ENCODE measurements around the gene ZC3H6. TPM values are rescaled to one million over a fixed set of nuclear protein-coding genes. Genes with fewer than 3 reads are reported as not detected.

ZC3H6 gene
- total RNA-seq, 3 donors from 2014 or later = 8.8 to 20.3 (median 10.9) TPM

- Histone ChIP-seq H3K4me3 (no peak overlapping the region), H3K4me1 (ENCODE audit: low read depth) (no peaks in the 10 kb centered on the region), H3K36me3 (ENCODE audit: low read depth) (no peaks in the 10 kb centered on the region), H3K9me3 (no peaks in the 10 kb centered on the region)
- ATAC-seq (no peak), DNase-seq (no peak)
- TF ChIP-seq CTCF (IDR thresholded peaks at IDR 0.05) = no peak
- intact Hi-C loops (cut with DNase I, micrococcal nuclease) = no loop called here
These were observed 12.5 kb upstream of the ZC3H6 start for GRCh38 chr2:112262876-112263275.

GRCh38 chr2:112268547-112268946 lies 6.8 kb upstream of the ZC3H6 start:
- intact Hi-C loops (cut with DNase I, micrococcal nuclease) = no loop called here
- TF ChIP-seq CTCF (IDR thresholded peaks at IDR 0.05) = no peak

GRCh38 chr2:112272669-112273068 lies 2.7 kb upstream of the ZC3H6 start:
- intact Hi-C loops (cut with DNase I, micrococcal nuclease) = no loop called here
- TF ChIP-seq CTCF (IDR thresholded peaks at IDR 0.05) = no peak
- H3K9me3 ChIP-seq = no peaks in the 10 kb centered on the region
- ATAC-seq (no peak), DNase-seq (no peak)
- H3K36me3 ChIP-seq (ENCODE audit: low read depth) = no peaks in the 10 kb centered on the region
- H3K4me1 ChIP-seq (ENCODE audit: low read depth) = peaks cover 4% of the 10 kb centered on the region
- H3K4me3 ChIP-seq = no peak overlapping the region

More at GRCh38 chr2:112268547-112268946, 6.8 kb upstream of the ZC3H6 start:
- no peaks in the 10 kb centered on the region for H3K9me3 ChIP-seq
- no peak overlapping the region for H3K4me3 ChIP-seq
- DNase-seq (no peak), ATAC-seq (no peak)
- H3K36me3 ChIP-seq (ENCODE audit: low read depth) = no peaks in the 10 kb centered on the region
- no peaks in the 10 kb centered on the region for H3K4me1 ChIP-seq (ENCODE audit: low read depth)

GRCh38 chr2:112273349-112273748 lies 2.0 kb upstream of the ZC3H6 start:
- DNase-seq = no peak
- Histone ChIP-seq H3K36me3 (ENCODE audit: low read depth) (no peaks in the 10 kb centered on the region), H3K4me1 (ENCODE audit: low read depth) (peaks cover 4% of the 10 kb centered on the region), H3K4me3 (no peak overlapping the region), H3K9me3 (no peaks in the 10 kb centered on the region)
- ATAC-seq = no peak
- TF ChIP-seq CTCF (IDR thresholded peaks at IDR 0.05) = no peak
- intact Hi-C loops (cut with DNase I, micrococcal nuclease) = no loop called here

- TF ChIP-seq CTCF (IDR thresholded peaks at IDR 0.05) = no peak
- H3K4me3 ChIP-seq = peak overlapping the region; percentile 70
- no peaks in the 10 kb centered on the region for H3K36me3 ChIP-seq (ENCODE audit: low read depth)
- DNase-seq (peak; percentile 86 to 88 (median 88)), ATAC-seq (peak; percentile 81)
- peaks cover 4% of the 10 kb centered on the region for H3K4me1 ChIP-seq (ENCODE audit: low read depth)
- no peaks in the 10 kb centered on the region for H3K9me3 ChIP-seq
- intact Hi-C loops (cut with DNase I, micrococcal nuclease) = no loop called here
These were observed 733 bp downstream of the ZC3H6 start for GRCh38 chr2:112275887-112276773.

All from mucosa of descending colon (tissue), 3 donors.